SK-N-SH (cell line): ENCODE results near the gene LYRM2. TPM values are rescaled to one million over a fixed set of nuclear protein-coding genes. Genes with fewer than 3 reads are reported as not detected.

Source experiments
- CTCF ChIA-PET: fragments of 300-600, 350-600 bp; formaldehyde crosslinking; extraction: SDS; loops from one replicate; lab custom pipeline; 2021; lab: Yijun Ruan, JAX
- POLR2A ChIA-PET: fragments of 350-600 bp; sonication (Branson Sonifier 250); formaldehyde crosslinking; extraction: SDS; loops from one replicate; lab custom pipeline; 2020; ENCODE audit warnings: antibody characterized with exemption, inconsistent platforms; lab: Yijun Ruan, JAX
- DNase-seq: peaks from one replicate; pipeline ENCODE4 v3.0.0; 2012
- H2AFZ ChIP-seq: fragments of 200-600 bp; sonication (generic); 2 replicates; pipeline ENCODE4 v1.8.1; 2016; ENCODE audit warnings: antibody characterized with exemption, mild to moderate bottlenecking, low read depth
- H3F3A ChIP-seq: fragments of 200-600 bp; sonication (generic); replicated peaks from 2 replicates; pipeline ENCODE3; 2016; ENCODE audit warnings: antibody characterized with exemption, mild to moderate bottlenecking; ENCODE audit not compliant: insufficient read depth
- H3K27ac ChIP-seq, 2 experiments: fragments of 200-500 bp in 1 of 2; fragments of 200-600 bp in 1 of 2; sonication (Bioruptor generic) in 1 of 2; sonication (generic), shearing (Covaris generic) in 1 of 2; 2 replicates each; pipeline versions ENCODE4 v1.5.1 to v1.6.1; 2014 to 2016; ENCODE audit warnings: low read depth in 2 of 2, inconsistent platforms in 1 of 2, low read length in 1 of 2, mild to moderate bottlenecking in 1 of 2, mixed read lengths in 1 of 2
- H3K27me3 ChIP-seq: fragments of 200-600 bp; sonication (generic), shearing (Covaris generic); 2 replicates; pipeline ENCODE4 v1.6.1; 2016; ENCODE audit warnings: mixed run types; ENCODE audit not compliant: insufficient read depth
- H3K36me3 ChIP-seq, 2 experiments: fragments of 200-500 bp in 1 of 2; fragments of 200-600 bp in 1 of 2; sonication (Bioruptor generic) in 1 of 2; sonication (generic) in 1 of 2; replicated peaks in 1 of 2; 2 replicates each; pipeline versions ENCODE3 to v1.5.1; 2014 to 2016; ENCODE audit warnings: low read length in 1 of 2, mild to moderate bottlenecking in 1 of 2; ENCODE audit not compliant: insufficient read depth in 2 of 2, control insufficient read depth in 1 of 2
- H3K4me1 ChIP-seq, 2 experiments: fragments of 200-500 bp in 1 of 2; fragments of 200-600 bp in 1 of 2; sonication (Bioruptor generic) in 1 of 2; sonication (generic), shearing (Covaris generic) in 1 of 2; 2 replicates each; pipeline versions ENCODE4 v1.5.1 to v1.6.1; 2014 to 2016; ENCODE audit warnings: low read depth in 1 of 2, low read length in 1 of 2, mixed run types in 1 of 2; ENCODE audit not compliant: insufficient read depth in 2 of 2, control insufficient read depth in 1 of 2
- H3K4me2 ChIP-seq: fragments of 200-600 bp; sonication (generic), shearing (Covaris generic); 2 replicates; pipeline ENCODE4 v1.6.1; 2017; ENCODE audit warnings: mixed run types
- H3K4me3 ChIP-seq, 2 experiments: fragments of 200-500 bp in 1 of 2; fragments of 200-600 bp in 1 of 2; sonication (Bioruptor generic) in 1 of 2; sonication (generic), shearing (Covaris generic) in 1 of 2; 2 replicates each; pipeline versions ENCODE4 v1.5.1 to v1.8.1; 2014 to 2016; ENCODE audit warnings: low read depth in 2 of 2, inconsistent platforms in 1 of 2, low read length in 1 of 2, mild to moderate bottlenecking in 1 of 2, mixed read lengths in 1 of 2, moderate library complexity in 1 of 2
- H3K79me2 ChIP-seq: fragments of 200-600 bp; sonication (generic); 2 replicates; pipeline ENCODE4 v1.8.1; 2017; ENCODE audit warnings: mild to moderate bottlenecking; ENCODE audit not compliant: insufficient read depth
- H3K9ac ChIP-seq: fragments of 200-600 bp; sonication (generic); 2 replicates; pipeline ENCODE4 v1.6.1; 2017; ENCODE audit warnings: mixed run types
- H3K9me2 ChIP-seq: fragments of 200-600 bp; sonication (generic); 2 replicates; pipeline ENCODE4 v1.6.1; 2017; ENCODE audit warnings: mixed run types
- H3K9me3 ChIP-seq: fragments of 200-600 bp; sonication (generic); 2 replicates; pipeline ENCODE4 v1.6.1; 2017; ENCODE audit warnings: mixed run types, mild to moderate bottlenecking, moderate library complexity
- H4K20me1 ChIP-seq: fragments of 200-600 bp; sonication (generic); 2 replicates; pipeline ENCODE4 v1.6.1; 2017; ENCODE audit warnings: mild to moderate bottlenecking, mixed run types; ENCODE audit not compliant: insufficient read depth
- ELF1 ChIP-seq: IDR thresholded peaks from 2 replicates; pipeline ENCODE4 v1.4.0; 2012
- FOSL2 ChIP-seq: IDR thresholded peaks from 2 replicates; pipeline ENCODE4 v1.4.0; 2012; ENCODE audit warnings: low read depth, mild to moderate bottlenecking, moderate library complexity, borderline replicate concordance
- FOXJ3 ChIP-seq: sonication (generic); formaldehyde crosslinking; IDR thresholded peaks from 2 replicates; pipeline ENCODE4 v1.5.1; 2020; ENCODE audit warnings: mild to moderate bottlenecking, missing genetic modification reagents
- GABPA ChIP-seq: IDR thresholded peaks from 2 replicates; pipeline ENCODE4 v1.4.0; 2012; ENCODE audit warnings: low read depth, mild to moderate bottlenecking
- JUND ChIP-seq: IDR thresholded peaks from 2 replicates; pipeline ENCODE4 v1.4.0; 2012
- MEF2A ChIP-seq: IDR thresholded peaks from 2 replicates; pipeline ENCODE4 v1.4.0; 2012; ENCODE audit warnings: low read depth, borderline replicate concordance
- MXI1 ChIP-seq: IDR thresholded peaks from 2 replicates; pipeline ENCODE4 v1.6.1; 2012; ENCODE audit warnings: mild to moderate bottlenecking, low read depth, low read length, improper control_type of control experiment
- NFIC ChIP-seq: IDR thresholded peaks from 2 replicates; pipeline ENCODE4 v1.4.0; 2012; ENCODE audit warnings: borderline replicate concordance
- RCOR1 ChIP-seq: fragments of 150-350 bp; IDR thresholded peaks from 2 replicates; pipeline ENCODE4 v1.6.1; 2017; ENCODE audit warnings: antibody characterized with exemption, low read length
- RFX5 ChIP-seq: IDR thresholded peaks from 2 replicates; pipeline ENCODE4 v1.6.1; 2012; ENCODE audit warnings: mild to moderate bottlenecking, improper control_type of control experiment, low read length
- SMC3 ChIP-seq: IDR thresholded peaks from 2 replicates; pipeline ENCODE4 v1.6.1; 2012; ENCODE audit warnings: low read depth, low read length, improper control_type of control experiment
- TCF12 ChIP-seq: IDR thresholded peaks from 2 replicates; pipeline ENCODE4 v1.4.0; 2012
- TEAD4 ChIP-seq: IDR thresholded peaks from 2 replicates; pipeline ENCODE4 v1.4.0; 2012; ENCODE audit warnings: mild to moderate bottlenecking, borderline replicate concordance; ENCODE audit not compliant: insufficient read depth
- YY1 ChIP-seq: IDR thresholded peaks from 2 replicates; pipeline ENCODE4 v1.4.0; 2012; ENCODE audit warnings: low read depth, mild to moderate bottlenecking
- WGBS: methylation state at CpG from one replicate; pipeline ENCODE4 v1.1.6; 2017; ENCODE audit warnings: low lambda C conversion rate; 5-methylcytosine and 5-hydroxymethylcytosine counted together
- polyA plus RNA-seq, 3 experiments: library from polyadenylated mRNA; depleted of rRNA; stranded (reverse); fragments of >200 nt; gene quantifications; 2 replicates each; pipeline ENCODE4 v1.2.3, GENCODE V29; 2012
- TF ChIP-seq, protein P1 (sequence below): IDR thresholded peaks from 2 replicates; pipeline ENCODE4; 2012
- TF ChIP-seq, protein P2 (sequence below): IDR thresholded peaks from 2 replicates; pipeline ENCODE4 v1.4.0; 2012; ENCODE audit warnings: low read depth
- TF ChIP-seq, protein P3 (sequence below): IDR thresholded peaks from 2 replicates; pipeline ENCODE4 v1.6.1; 2012; ENCODE audit warnings: mild to moderate bottlenecking, low read depth, low read length, moderate library complexity
- TF ChIP-seq, protein P4 (sequence below): fragments of 150-350 bp; IDR thresholded peaks from 2 replicates; pipeline ENCODE4 v1.6.1; 2017; ENCODE audit warnings: antibody characterized with exemption, low read length, low read depth, borderline replicate concordance
- TF ChIP-seq, protein P5 (sequence below): fragments of 200-600 bp; sonication (generic); IDR thresholded peaks from 2 replicates; pipeline ENCODE4 v1.6.1; 2017; ENCODE audit warnings: antibody characterized with exemption, mild to moderate bottlenecking, moderate library complexity
- TF ChIP-seq, protein P6 (sequence below): IDR thresholded peaks from 2 replicates; pipeline ENCODE4 v1.4.0; 2012; ENCODE audit warnings: low read depth, borderline replicate concordance

The LYRM2 gene
- polyA plus RNA-seq, 1 of the 3 experiments (the other 2 are of a cell fraction) = 14.5 TPM

DNA sequence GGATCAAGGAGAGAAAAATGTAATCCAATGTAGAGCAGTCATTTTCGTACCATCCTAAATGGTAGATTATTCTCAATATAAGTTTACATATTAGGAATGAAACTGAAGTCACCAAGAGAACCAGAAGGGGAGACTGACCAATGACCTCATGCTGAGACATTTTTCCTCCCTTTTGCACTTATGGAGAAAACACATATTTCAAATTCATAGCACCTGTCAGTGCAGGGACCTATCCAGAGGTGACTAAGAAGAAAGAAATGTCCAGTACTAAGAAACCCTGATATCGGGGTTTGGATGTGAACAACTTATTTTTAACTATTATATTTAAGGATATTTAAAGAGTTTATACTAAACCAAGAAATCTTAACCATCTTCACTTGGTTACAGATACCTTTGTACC is 16.6 kb upstream of the LYRM2 start:
- Histone ChIP-seq H3K27me3 (no peaks in the 10 kb centered on the region), H3K4me1 (no peaks in the 10 kb centered on the region), H3F3A (no peaks in the 10 kb centered on the region), H3K4me2 (no peak overlapping the region), H2AFZ (no peak overlapping the region), H3K9me2 (no peaks in the 10 kb centered on the region), H3K27ac (no peak overlapping the region; a peak in 1 of 4 replicates), H4K20me1 (no peaks in the 10 kb centered on the region), H3K36me3 (peaks cover 39 to 82% of the 10 kb centered on the region in 2 experiments), H3K9ac (no peak overlapping the region), H3K79me2 (no peaks in the 10 kb centered on the region), H3K9me3 (no peaks in the 10 kb centered on the region), H3K4me3 (no peak overlapping the region)
- TF ChIP-seq FOSL2 (peak; percentile 35; the same call in 1 of the 2 replicates), TCF12 (peak; percentile 9; the same call in 1 of the 2 replicates), NFIC (no peak), JUND (peak; percentile 52; the same call in 1 of the 2 replicates)
- TF ChIP-seq, protein P1, sequence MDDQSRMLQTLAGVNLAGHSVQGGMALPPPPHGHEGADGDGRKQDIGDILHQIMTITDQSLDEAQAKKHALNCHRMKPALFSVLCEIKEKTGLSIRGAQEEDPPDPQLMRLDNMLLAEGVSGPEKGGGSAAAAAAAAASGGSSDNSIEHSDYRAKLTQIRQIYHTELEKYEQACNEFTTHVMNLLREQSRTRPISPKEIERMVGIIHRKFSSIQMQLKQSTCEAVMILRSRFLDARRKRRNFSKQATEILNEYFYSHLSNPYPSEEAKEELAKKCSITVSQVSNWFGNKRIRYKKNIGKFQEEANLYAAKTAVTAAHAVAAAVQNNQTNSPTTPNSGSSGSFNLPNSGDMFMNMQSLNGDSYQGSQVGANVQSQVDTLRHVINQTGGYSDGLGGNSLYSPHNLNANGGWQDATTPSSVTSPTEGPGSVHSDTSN = peak; percentile 75
- ChIA-PET POLR2A (no interaction called here), CTCF (no interaction called here)
- WGBS = 66% methylated on average over 2 of the region's 2 CpGs
- DNase-seq = no peak

DNA sequence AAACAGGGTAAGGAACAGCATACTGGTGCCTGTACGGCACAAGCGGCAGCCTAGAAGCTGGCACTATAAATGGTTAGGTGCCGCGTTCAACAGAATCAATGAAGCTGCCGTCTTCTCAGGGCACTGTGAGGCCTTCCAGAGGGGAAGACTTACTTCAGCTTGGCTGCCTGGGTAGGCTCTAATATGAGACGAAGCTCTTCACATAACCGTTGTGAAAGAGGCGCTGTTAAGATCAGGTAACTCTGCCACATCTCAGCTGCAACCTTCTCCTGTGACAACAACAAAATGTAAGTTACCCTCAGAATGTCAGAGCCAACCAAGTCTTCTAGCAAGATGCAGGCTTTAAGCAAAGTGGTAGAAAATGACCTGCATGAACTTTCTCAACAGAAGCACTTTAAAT is 12.0 kb upstream of the LYRM2 start:
- H3K36me3 ChIP-seq = peaks cover 57 to 76% of the 10 kb centered on the region in 2 experiments
- H3K9me3 ChIP-seq = no peaks in the 10 kb centered on the region
- no peak overlapping the region for H3K4me2 ChIP-seq
- no peaks in the 10 kb centered on the region for H3K4me1 ChIP-seq
- H3K27ac ChIP-seq = no peak overlapping the region
- H2AFZ ChIP-seq = no peak overlapping the region
- no peaks in the 10 kb centered on the region for H3F3A ChIP-seq
- DNase-seq = no peak
- H3K9ac ChIP-seq = no peak overlapping the region
- H3K27me3 ChIP-seq = no peaks in the 10 kb centered on the region
- 93% methylated on average over 8 of the region's 8 CpGs for WGBS
- CTCF ChIA-PET = interaction anchor here (0.9 kb wide), 1 partner anchor 9 kb away, joined by 3 read pairs; no protein-coding TSS in a partner anchor
- no peak overlapping the region for H3K4me3 ChIP-seq
- H4K20me1 ChIP-seq = no peaks in the 10 kb centered on the region
- no peaks in the 10 kb centered on the region for H3K9me2 ChIP-seq
- POLR2A ChIA-PET = no interaction called here
- H3K79me2 ChIP-seq = no peaks in the 10 kb centered on the region
- TF ChIP-seq MXI1 (no peak), GABPA (no peak), TEAD4 (no peak), YY1 (no peak), RFX5 (no peak), MEF2A (no peak), ELF1 (no peak), FOXJ3 (no peak), RCOR1 (no peak), SMC3 (no peak)
- TF ChIP-seq, protein P2, sequence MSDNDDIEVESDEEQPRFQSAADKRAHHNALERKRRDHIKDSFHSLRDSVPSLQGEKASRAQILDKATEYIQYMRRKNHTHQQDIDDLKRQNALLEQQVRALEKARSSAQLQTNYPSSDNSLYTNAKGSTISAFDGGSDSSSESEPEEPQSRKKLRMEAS = no peak
- TF ChIP-seq, protein P3, sequence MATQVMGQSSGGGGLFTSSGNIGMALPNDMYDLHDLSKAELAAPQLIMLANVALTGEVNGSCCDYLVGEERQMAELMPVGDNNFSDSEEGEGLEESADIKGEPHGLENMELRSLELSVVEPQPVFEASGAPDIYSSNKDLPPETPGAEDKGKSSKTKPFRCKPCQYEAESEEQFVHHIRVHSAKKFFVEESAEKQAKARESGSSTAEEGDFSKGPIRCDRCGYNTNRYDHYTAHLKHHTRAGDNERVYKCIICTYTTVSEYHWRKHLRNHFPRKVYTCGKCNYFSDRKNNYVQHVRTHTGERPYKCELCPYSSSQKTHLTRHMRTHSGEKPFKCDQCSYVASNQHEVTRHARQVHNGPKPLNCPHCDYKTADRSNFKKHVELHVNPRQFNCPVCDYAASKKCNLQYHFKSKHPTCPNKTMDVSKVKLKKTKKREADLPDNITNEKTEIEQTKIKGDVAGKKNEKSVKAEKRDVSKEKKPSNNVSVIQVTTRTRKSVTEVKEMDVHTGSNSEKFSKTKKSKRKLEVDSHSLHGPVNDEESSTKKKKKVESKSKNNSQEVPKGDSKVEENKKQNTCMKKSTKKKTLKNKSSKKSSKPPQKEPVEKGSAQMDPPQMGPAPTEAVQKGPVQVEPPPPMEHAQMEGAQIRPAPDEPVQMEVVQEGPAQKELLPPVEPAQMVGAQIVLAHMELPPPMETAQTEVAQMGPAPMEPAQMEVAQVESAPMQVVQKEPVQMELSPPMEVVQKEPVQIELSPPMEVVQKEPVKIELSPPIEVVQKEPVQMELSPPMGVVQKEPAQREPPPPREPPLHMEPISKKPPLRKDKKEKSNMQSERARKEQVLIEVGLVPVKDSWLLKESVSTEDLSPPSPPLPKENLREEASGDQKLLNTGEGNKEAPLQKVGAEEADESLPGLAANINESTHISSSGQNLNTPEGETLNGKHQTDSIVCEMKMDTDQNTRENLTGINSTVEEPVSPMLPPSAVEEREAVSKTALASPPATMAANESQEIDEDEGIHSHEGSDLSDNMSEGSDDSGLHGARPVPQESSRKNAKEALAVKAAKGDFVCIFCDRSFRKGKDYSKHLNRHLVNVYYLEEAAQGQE = no peak
- TF ChIP-seq, protein P4, sequence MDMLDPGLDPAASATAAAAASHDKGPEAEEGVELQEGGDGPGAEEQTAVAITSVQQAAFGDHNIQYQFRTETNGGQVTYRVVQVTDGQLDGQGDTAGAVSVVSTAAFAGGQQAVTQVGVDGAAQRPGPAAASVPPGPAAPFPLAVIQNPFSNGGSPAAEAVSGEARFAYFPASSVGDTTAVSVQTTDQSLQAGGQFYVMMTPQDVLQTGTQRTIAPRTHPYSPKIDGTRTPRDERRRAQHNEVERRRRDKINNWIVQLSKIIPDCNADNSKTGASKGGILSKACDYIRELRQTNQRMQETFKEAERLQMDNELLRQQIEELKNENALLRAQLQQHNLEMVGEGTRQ = no peak
- TF ChIP-seq, protein P5, sequence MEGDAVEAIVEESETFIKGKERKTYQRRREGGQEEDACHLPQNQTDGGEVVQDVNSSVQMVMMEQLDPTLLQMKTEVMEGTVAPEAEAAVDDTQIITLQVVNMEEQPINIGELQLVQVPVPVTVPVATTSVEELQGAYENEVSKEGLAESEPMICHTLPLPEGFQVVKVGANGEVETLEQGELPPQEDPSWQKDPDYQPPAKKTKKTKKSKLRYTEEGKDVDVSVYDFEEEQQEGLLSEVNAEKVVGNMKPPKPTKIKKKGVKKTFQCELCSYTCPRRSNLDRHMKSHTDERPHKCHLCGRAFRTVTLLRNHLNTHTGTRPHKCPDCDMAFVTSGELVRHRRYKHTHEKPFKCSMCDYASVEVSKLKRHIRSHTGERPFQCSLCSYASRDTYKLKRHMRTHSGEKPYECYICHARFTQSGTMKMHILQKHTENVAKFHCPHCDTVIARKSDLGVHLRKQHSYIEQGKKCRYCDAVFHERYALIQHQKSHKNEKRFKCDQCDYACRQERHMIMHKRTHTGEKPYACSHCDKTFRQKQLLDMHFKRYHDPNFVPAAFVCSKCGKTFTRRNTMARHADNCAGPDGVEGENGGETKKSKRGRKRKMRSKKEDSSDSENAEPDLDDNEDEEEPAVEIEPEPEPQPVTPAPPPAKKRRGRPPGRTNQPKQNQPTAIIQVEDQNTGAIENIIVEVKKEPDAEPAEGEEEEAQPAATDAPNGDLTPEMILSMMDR = no peak
- TF ChIP-seq, protein P6, sequence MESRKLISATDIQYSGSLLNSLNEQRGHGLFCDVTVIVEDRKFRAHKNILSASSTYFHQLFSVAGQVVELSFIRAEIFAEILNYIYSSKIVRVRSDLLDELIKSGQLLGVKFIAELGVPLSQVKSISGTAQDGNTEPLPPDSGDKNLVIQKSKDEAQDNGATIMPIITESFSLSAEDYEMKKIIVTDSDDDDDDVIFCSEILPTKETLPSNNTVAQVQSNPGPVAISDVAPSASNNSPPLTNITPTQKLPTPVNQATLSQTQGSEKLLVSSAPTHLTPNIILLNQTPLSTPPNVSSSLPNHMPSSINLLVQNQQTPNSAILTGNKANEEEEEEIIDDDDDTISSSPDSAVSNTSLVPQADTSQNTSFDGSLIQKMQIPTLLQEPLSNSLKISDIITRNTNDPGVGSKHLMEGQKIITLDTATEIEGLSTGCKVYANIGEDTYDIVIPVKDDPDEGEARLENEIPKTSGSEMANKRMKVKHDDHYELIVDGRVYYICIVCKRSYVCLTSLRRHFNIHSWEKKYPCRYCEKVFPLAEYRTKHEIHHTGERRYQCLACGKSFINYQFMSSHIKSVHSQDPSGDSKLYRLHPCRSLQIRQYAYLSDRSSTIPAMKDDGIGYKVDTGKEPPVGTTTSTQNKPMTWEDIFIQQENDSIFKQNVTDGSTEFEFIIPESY = no peak
